HepG2 (cell line): ENCODE data around the gene GNAS. TPM values are rescaled to one million over a fixed set of nuclear protein-coding genes. Genes with fewer than 3 reads are reported as not detected.

Source experiments
- ATAC-seq: fragments of 200-7000 bp; cut with Tn5 transposase; 3 replicates; pipeline ENCODE4 v1.9.1; 2020; ENCODE audit warnings: mild to moderate bottlenecking, moderate library complexity
- BruUV-seq: library from RNA; stranded (reverse); fragments of 400-500 nt; replicated peaks from 2 replicates; lab custom pipeline; 2021; lab: Mats Ljungman, UMichigan
- CTCF ChIA-PET: fragments of 300-600 bp; formaldehyde crosslinking; extraction: SDS; loops from one replicate; lab custom pipeline; 2021; ENCODE audit warnings: low total read pairs, inconsistent platforms, low intra/inter-chr PET ratio; lab: Yijun Ruan, JAX
- POLR2A ChIA-PET: fragments of 350-600 bp; sonication (Branson Sonifier 250); formaldehyde crosslinking; loops from one replicate; lab custom pipeline; 2020; ENCODE audit warnings: antibody characterized with exemption, inconsistent platforms; lab: Yijun Ruan, JAX
- DNase-seq: peaks from one replicate; pipeline ENCODE4 v3.0.0-alpha.2; 2015; ENCODE audit warnings: low spot score
- FAIRE-seq: peaks from 3 replicates; lab custom pipeline; 2011; peaks lifted over from hg19 to GRCh38; lab: Jason Lieb, UNC
- H2AFZ ChIP-seq: one replicate; pipeline ENCODE4 v1.6.1; 2011; ENCODE audit warnings: low read length, inconsistent platforms
- H3K27ac ChIP-seq: fragments of 300-600 bp; 3 replicates; pipeline ENCODE4 v1.8.0; 2011; ENCODE audit warnings: mixed run types, mild to moderate bottlenecking, mixed read lengths, low read length, inconsistent platforms; ENCODE audit not compliant: insufficient read depth; ENCODE audit errors: extremely low read length
- H3K27me3 ChIP-seq, 2 experiments: fragments of 200-600 bp in 1 of 2; 2 replicates in 1 of 2; 3 replicates in 1 of 2; pipeline versions ENCODE4 v1.6.0 to v1.8.0; 2011; ENCODE audit warnings: low read length in 2 of 2, mild to moderate bottlenecking in 2 of 2, moderate library complexity in 2 of 2, inconsistent platforms in 1 of 2; ENCODE audit not compliant: insufficient read depth in 2 of 2, control insufficient read depth in 1 of 2
- H3K36me3 ChIP-seq, 2 experiments: fragments of 200-600 bp in 1 of 2; replicated peaks in 1 of 2; 2 replicates in 1 of 2; 3 replicates in 1 of 2; pipeline versions ENCODE4 v1.5.1 to v1.8.0; 2011; ENCODE audit warnings: low read length in 2 of 2, inconsistent platforms in 1 of 2; ENCODE audit not compliant: insufficient read depth in 2 of 2, control insufficient read depth in 1 of 2
- H3K4me1 ChIP-seq: 2 replicates; pipeline ENCODE4 v1.5.1; 2012; ENCODE audit warnings: low read length, inconsistent platforms; ENCODE audit not compliant: insufficient read depth
- H3K4me2 ChIP-seq: 2 replicates; pipeline ENCODE4 v1.6.0; 2011; ENCODE audit warnings: low read depth, low read length, inconsistent platforms
- H3K4me3 ChIP-seq, 3 experiments: fragments of 200-600 bp in 1 of 3; sonication (generic), shearing (Covaris generic) in 1 of 3; replicated peaks in 1 of 3; 2 replicates each; pipeline ENCODE4 v1.5.1; 2011 to 2016; ENCODE audit warnings: low read length in 3 of 3, inconsistent platforms in 2 of 3, low read depth in 2 of 3, mild to moderate bottlenecking in 2 of 3, control low read depth in 1 of 3, mixed read lengths in 1 of 3; ENCODE audit not compliant: insufficient read depth in 1 of 3
- H3K79me2 ChIP-seq: one replicate; pipeline ENCODE4 v1.6.1; 2011; ENCODE audit warnings: low read length, inconsistent platforms; ENCODE audit not compliant: insufficient read depth
- H3K9ac ChIP-seq: 2 replicates; pipeline ENCODE4 v1.6.0; 2011; ENCODE audit warnings: mild to moderate bottlenecking, low read depth, low read length, inconsistent platforms; ENCODE audit not compliant: insufficient read depth
- H3K9me3 ChIP-seq: 2 replicates; pipeline ENCODE4 v1.5.1; 2012; ENCODE audit warnings: mild to moderate bottlenecking, low read length
- H4K20me1 ChIP-seq: 2 replicates; pipeline ENCODE4 v1.6.0; 2011; ENCODE audit warnings: inconsistent platforms, mild to moderate bottlenecking, low read length, moderate library complexity; ENCODE audit not compliant: insufficient read depth
- CCDC6 ChIP-seq: sonication (generic); formaldehyde crosslinking; IDR thresholded peaks from 2 replicates; pipeline ENCODE4 v1.8.1; 2022; ENCODE audit warnings: mild to moderate bottlenecking, missing genetic modification reagents, moderate library complexity
- FOXK1 ChIP-seq: sonication (generic); formaldehyde crosslinking; IDR thresholded peaks from 2 replicates; pipeline ENCODE4 v1.4.0; 2020; ENCODE audit warnings: low read depth, missing genetic modification reagents, borderline replicate concordance
- GLI4 ChIP-seq: sonication (generic); formaldehyde crosslinking; IDR thresholded peaks from 2 replicates; pipeline ENCODE4 v1.5.1; 2020; ENCODE audit warnings: missing genetic modification reagents, mild to moderate bottlenecking, moderate library complexity, borderline replicate concordance
- HMGA1 ChIP-seq: sonication (generic); formaldehyde crosslinking; conservative IDR thresholded peaks from 2 replicates; pipeline ENCODE4 v1.4.0; 2020; ENCODE audit warnings: missing genetic modification reagents
- HNRNPUL1 ChIP-seq: fragments of 200-400 bp; formaldehyde crosslinking; IDR thresholded peaks from 2 replicates; pipeline ENCODE4 v1.6.1; 2017; ENCODE audit warnings: low read depth, mild to moderate bottlenecking, low read length, moderate library complexity
- IKZF5 ChIP-seq: IDR thresholded peaks from 2 replicates; pipeline ENCODE4 v1.6.1; 2018; ENCODE audit warnings: missing genetic modification reagents, mild to moderate bottlenecking, missing compliant biosample characterization
- JUNB ChIP-seq: sonication (generic); formaldehyde crosslinking; IDR thresholded peaks from 2 replicates; pipeline ENCODE4 v1.8.0; 2022; ENCODE audit warnings: missing genetic modification reagents, mild to moderate bottlenecking, borderline replicate concordance
- KDM3A ChIP-seq: IDR thresholded peaks from 2 replicates; pipeline ENCODE4 v1.6.1; 2018; ENCODE audit warnings: low read depth, missing compliant biosample characterization
- NCOA2 ChIP-seq: sonication (generic); formaldehyde crosslinking; IDR thresholded peaks from 2 replicates; pipeline ENCODE4 v1.8.0; 2022; ENCODE audit warnings: inconsistent platforms
- POLR2AphosphoS5 ChIP-seq: IDR thresholded peaks from 2 replicates; pipeline ENCODE4 v1.6.1; 2012; ENCODE audit warnings: low read depth, low read length
- SALL1 ChIP-seq: sonication (generic); formaldehyde crosslinking; IDR thresholded peaks from 2 replicates; pipeline ENCODE4 v1.8.0; 2022; ENCODE audit warnings: mild to moderate bottlenecking, missing genetic modification reagents
- TCF7 ChIP-seq: sonication (generic); IDR thresholded peaks from 2 replicates; pipeline ENCODE4 v1.6.1; 2016; ENCODE audit warnings: antibody characterized with exemption, low read depth
- THYN1 ChIP-seq: sonication (generic); formaldehyde crosslinking; IDR thresholded peaks from 2 replicates; pipeline ENCODE4 v1.8.1; 2023; ENCODE audit warnings: low read depth, mild to moderate bottlenecking, moderate library complexity, missing genetic modification reagents, borderline replicate concordance
- ZNF18 ChIP-seq: sonication (generic); formaldehyde crosslinking; IDR thresholded peaks from 2 replicates; pipeline ENCODE4 v1.8.0; 2022; ENCODE audit warnings: mild to moderate bottlenecking, missing genetic modification reagents; ENCODE audit not compliant: insufficient replicate concordance
- ZNF232 ChIP-seq: sonication (generic); formaldehyde crosslinking; IDR thresholded peaks from 2 replicates; pipeline ENCODE4 v1.4.0; 2020; ENCODE audit warnings: missing genetic modification reagents, borderline replicate concordance
- ZNF256 ChIP-seq: sonication (generic); formaldehyde crosslinking; conservative IDR thresholded peaks from 2 replicates; pipeline ENCODE4 v1.4.0; 2020; ENCODE audit warnings: missing genetic modification reagents
- ZNF276 ChIP-seq: sonication (generic); formaldehyde crosslinking; IDR thresholded peaks from 2 replicates; pipeline ENCODE4 v1.4.0; 2020; ENCODE audit warnings: mild to moderate bottlenecking, low read depth, missing genetic modification reagents
- ZNF354B ChIP-seq: sonication (generic); formaldehyde crosslinking; IDR thresholded peaks from 2 replicates; pipeline ENCODE4 v1.8.0; 2022; ENCODE audit warnings: mild to moderate bottlenecking, missing genetic modification reagents
- WGBS: methylation state at CpG from one replicate; pipeline ENCODE4 v1.1.6; 2017; ENCODE audit warnings: low lambda C conversion rate; 5-methylcytosine and 5-hydroxymethylcytosine counted together
- in situ Hi-C: cut with HindIII; loops from 2 replicates; pipeline ENCODE4 v1.10.0; 2017; ENCODE audit warnings: low pct_unique_long_range_greater_than_20kb; ENCODE audit not compliant: extremely low pct_ligation_motif_present
- intact Hi-C: fragments of 100-400 bp; cut with micrococcal nuclease; formaldehyde crosslinking; loops from one replicate; pipeline ENCODE4 v1.10.0; 2022; ENCODE audit not compliant: unreplicated experiment
- polyA plus RNA-seq, 8 experiments: library from polyadenylated mRNA; depleted of rRNA in 3 of 8; stranded (reverse) in 7 of 8; unstranded in 1 of 8; fragments of >200 nt; fragmentation: Illumina TruSeq in 4 of 8; extraction: Trizol in 4 of 8; gene quantifications; 2 replicates each; pipeline versions ENCODE4 v1.2.1 to v1.2.3, GENCODE V29; 2011 to 2016; ENCODE audit warnings: low read depth in 4 of 8, missing spikeins in 1 of 8, mixed read lengths in 1 of 8; ENCODE audit not compliant: insufficient read depth in 1 of 8
- total RNA-seq, 5 experiments: library from RNA; depleted of rRNA; stranded (reverse); fragments of >200 nt; fragmentation: Illumina TruSeq; extraction: Trizol; gene quantifications; 2 replicates each; pipeline ENCODE4 v1.2.3, GENCODE V29; 2016; ENCODE audit warnings: low read depth in 1 of 5

The GNAS gene
- total and polyA plus RNA-seq, 2 of the 13 experiments (the other 11 are each of a cell fraction or from before 2014, with no cell fraction given) = 407 to 1,008 TPM

- TF ChIP-seq IKZF5 (CRISPR knock-in tag) (peak; percentile 14; the same call in 1 of the 2 replicates), ZNF232 (CRISPR knock-in tag) (peak; percentile 8; the same call in 1 of the 2 replicates)
Observed at GRCh38 chr20:58889334-58889760, 36.8 kb downstream of the GNAS start (continued).

- no peak for DNase-seq
- intact Hi-C loops (loop anchor here (5.0 to 10.0 kb wide), 2 partner anchors 92 to 235 kb away; partner anchors contain the start of genes NELFCD and STX16), in situ Hi-C loops (loop anchor here (5.0 kb wide), 1 partner anchor 92 kb away; the partner anchor contains the start of gene NELFCD)
- 73% methylated on average over 91 of the region's 91 CpGs for WGBS
- H3K36me3 ChIP-seq = no peaks in the 10 kb centered on the region
- no peak overlapping the region for H2AFZ ChIP-seq
- H3K4me1 ChIP-seq = peaks cover 37% of the 10 kb centered on the region
- peaks cover 22% of the 10 kb centered on the region for H4K20me1 ChIP-seq
- H3K27me3 ChIP-seq = no peaks in the 10 kb centered on the region; a peak in 1 of 5 replicates
- peak overlapping the region; percentile 59 to 98 (median 86) for H3K4me3 ChIP-seq
- peaks cover 7% of the 10 kb centered on the region; the same call in 1 of the 2 replicates for H3K9me3 ChIP-seq
- H3K9ac ChIP-seq = peak overlapping the region; percentile 76
- CTCF ChIA-PET = no interaction called here
- POLR2A ChIA-PET = interaction anchor here (1.0 to 2.0 kb wide), 5 partner anchors 25 to 239 kb away, joined by 3 to 14 read pairs (median 6); partner anchors contain the start of genes ATP5F1E and STX16
- peak overlapping the region; percentile 73 for H3K27ac ChIP-seq
- peak overlapping the region; percentile 74 for H3K4me2 ChIP-seq
- FAIRE-seq = no peak
- no peak; the same call in 2 of the 3 replicates for ATAC-seq
- TSS peak; percentile 40 for BruUV-seq
- H3K79me2 ChIP-seq = peaks cover 30% of the 10 kb centered on the region
- TF ChIP-seq THYN1 (no peak), JUNB (CRISPR knock-in tag) (no peak), HNRNPUL1 (no peak), POLR2AphosphoS5 (no peak), ZNF18 (CRISPR knock-in tag) (no peak), KDM3A (CRISPR knock-in tag) (no peak), NCOA2 (CRISPR knock-in tag) (no peak), ZNF354B (CRISPR knock-in tag) (peak; percentile 20; the same call in 1 of the 2 replicates), GLI4 (CRISPR knock-in tag) (no peak), HMGA1 (no peak), ZNF256 (CRISPR knock-in tag) (no peak), FOXK1 (CRISPR knock-in tag) (no peak), ZNF276 (CRISPR knock-in tag) (no peak), SALL1 (no peak), TCF7 (no peak), CCDC6 (CRISPR knock-in tag) (peak; percentile 36; the same call in 1 of the 2 replicates)
Observed at GRCh38 chr20:58889798-58890517, 37.4 kb downstream of the GNAS start.
